Choroid plexus epithelial cell (primary cell): Measurements from ENCODE around the gene COL4A6.
"Not testable (repeated sequence)": the region's sequence is repeated elsewhere in the genome, so short reads cannot be mapped to it uniquely, and the experiment has no call there.

Experiments
- DNase-seq: peaks from one replicate; pipeline ENCODE4 v3.0.0-alpha.2; 2010; ENCODE audit warnings: low read depth
- H3K4me3 ChIP-seq: 2 replicates; pipeline ENCODE4 v1.5.1; 2011; ENCODE audit warnings: low read depth, mild to moderate bottlenecking, control low read depth, low read length, moderate library complexity
- CTCF ChIP-seq: conservative IDR thresholded peaks from 2 replicates; pipeline ENCODE4 v1.5.1; 2011; ENCODE audit warnings: low read depth, mild to moderate bottlenecking, control low read depth, inconsistent platforms, low read length, moderate library complexity

COL4A6 gene

GRCh38 chrX:108438110-108438623 lies at the start of gene COL4A6:
Gene COL4A6 (minus strand): TSS chrX:108438422. CDS start chrX:108438196, 226 bp downstream.
- H3K4me3 ChIP-seq: peak within 1 kb of the TSS; percentile 72
- no peak for TF ChIP-seq CTCF
- DNase-seq: no peak

GRCh38 chrX:108485960-108486359 lies 47.7 kb upstream of the COL4A6 start:
- no peak for TF ChIP-seq CTCF
- DNase-seq: no peak
- H3K4me3 ChIP-seq: no peak overlapping the region

DNA sequence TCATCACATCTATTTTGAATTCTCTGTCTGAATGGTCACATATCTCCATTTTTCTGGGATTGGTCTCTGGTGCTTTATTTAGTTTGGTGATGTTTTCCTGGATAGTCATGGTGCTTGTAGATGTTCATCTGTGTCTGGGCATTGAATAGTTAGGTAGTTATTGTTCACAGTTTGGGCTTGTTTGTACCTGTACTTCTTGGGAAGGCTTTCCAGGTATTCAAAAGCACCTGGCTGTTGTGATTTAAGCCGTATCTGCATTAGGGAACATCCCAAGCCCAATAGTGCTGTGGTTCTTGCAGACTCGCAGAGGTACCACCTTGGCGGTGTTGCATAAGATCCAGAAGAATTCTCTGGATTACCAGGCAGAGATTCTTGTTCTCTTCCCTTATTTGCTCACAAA lies 46.0 kb upstream of the COL4A6 start:
- TF ChIP-seq CTCF: no peak
- no peak overlapping the region for H3K4me3 ChIP-seq
- no peak for DNase-seq

- DNase-seq: not testable (repeated sequence)
These were observed 43.3 kb upstream of the COL4A6 start for GRCh38 chrX:108481528-108481927.

GRCh38 chrX:108473979-108474378 lies 35.8 kb upstream of the COL4A6 start:
- DNase-seq: no peak
- no peak overlapping the region for H3K4me3 ChIP-seq
- TF ChIP-seq CTCF: no peak

More at GRCh38 chrX:108481528-108481927, 43.3 kb upstream of the COL4A6 start:
- H3K4me3 ChIP-seq: not testable (repeated sequence)

- peak; percentile 68 for DNase-seq
- no peak overlapping the region for H3K4me3 ChIP-seq
- no peak for TF ChIP-seq CTCF
These were observed 30.3 kb upstream of the COL4A6 start for GRCh38 chrX:108468486-108468885.

GRCh38 chrX:108464604-108465003 lies 26.4 kb upstream of the COL4A6 start:
- TF ChIP-seq CTCF: no peak
- peak; percentile 50 for DNase-seq
- H3K4me3 ChIP-seq: no peak overlapping the region
